HepG2 (cell line): ENCODE data around the gene G6PC3. TPM values are rescaled to one million over a fixed set of nuclear protein-coding genes. Genes with fewer than 3 reads are reported as not detected.

Experiments used
- CHCHD3 ChIP-seq: sonication (generic); formaldehyde crosslinking; IDR thresholded peaks from 2 replicates; pipeline ENCODE4 v1.8.0; 2022; ENCODE audit warnings: mild to moderate bottlenecking, missing genetic modification reagents, moderate library complexity
- KAT2B ChIP-seq: fragments of 150-350 bp; IDR thresholded peaks from 2 replicates; pipeline ENCODE4 v1.6.1; 2014; ENCODE audit warnings: low read depth, low read length, borderline replicate concordance
- KAT7 ChIP-seq: IDR thresholded peaks from 2 replicates; pipeline ENCODE4 v1.6.1; 2018; ENCODE audit warnings: borderline replicate concordance, missing compliant biosample characterization
- KAT8 ChIP-seq: IDR thresholded peaks from 2 replicates; pipeline ENCODE4 v1.6.1; 2016; ENCODE audit warnings: missing genetic modification reagents, missing compliant biosample characterization
- KDM3A ChIP-seq: IDR thresholded peaks from 2 replicates; pipeline ENCODE4 v1.6.1; 2018; ENCODE audit warnings: low read depth, missing compliant biosample characterization
- MYC ChIP-seq: sonication (generic); formaldehyde crosslinking; IDR thresholded peaks from 2 replicates; pipeline ENCODE4 v1.9.0; 2021; ENCODE audit warnings: missing genetic modification reagents, borderline replicate concordance
- NONO ChIP-seq, 2 experiments: fragments of 450-650 bp in 1 of 2; sonication (generic) in 1 of 2; formaldehyde crosslinking in 1 of 2; IDR thresholded peaks in 1 of 2; conservative IDR thresholded peaks in 1 of 2; 2 replicates each; pipeline versions ENCODE4 v1.6.1 to v1.8.0; 2017 to 2022; ENCODE audit warnings: mild to moderate bottlenecking in 1 of 2, missing genetic modification reagents in 1 of 2, moderate library complexity in 1 of 2
- SP2 ChIP-seq: sonication (generic); formaldehyde crosslinking; IDR thresholded peaks from 2 replicates; pipeline ENCODE4 v1.5.1; 2020; ENCODE audit warnings: mild to moderate bottlenecking, missing genetic modification reagents
- SRSF9 ChIP-seq: fragments of 200-400 bp; formaldehyde crosslinking; IDR thresholded peaks from 2 replicates; pipeline ENCODE4 v1.6.1; 2018; ENCODE audit warnings: borderline replicate concordance, mild to moderate bottlenecking, low read depth, low read length; ENCODE audit not compliant: insufficient read depth, poor library complexity, severe bottlenecking
- ZNF317 ChIP-seq: sonication (generic); formaldehyde crosslinking; IDR thresholded peaks from 2 replicates; pipeline ENCODE4 v1.5.0; 2020; ENCODE audit warnings: mild to moderate bottlenecking, missing genetic modification reagents
- ZNF768 ChIP-seq: sonication (generic); formaldehyde crosslinking; IDR thresholded peaks from 2 replicates; pipeline ENCODE4 v1.4.0; 2020; ENCODE audit warnings: missing genetic modification reagents
- ZNF772 ChIP-seq: sonication (generic); formaldehyde crosslinking; IDR thresholded peaks from 2 replicates; pipeline ENCODE4 v1.5.0; 2020; ENCODE audit warnings: mild to moderate bottlenecking, missing genetic modification reagents
- ZNF773 ChIP-seq: sonication (generic); formaldehyde crosslinking; IDR thresholded peaks from 2 replicates; pipeline ENCODE4 v1.4.0; 2020; ENCODE audit warnings: missing genetic modification reagents, borderline replicate concordance
- ZNF878 ChIP-seq: sonication (generic); formaldehyde crosslinking; IDR thresholded peaks from 2 replicates; pipeline ENCODE4 v1.8.1; 2023; ENCODE audit warnings: mild to moderate bottlenecking, missing genetic modification reagents, moderate library complexity
- polyA plus RNA-seq, 8 experiments: library from polyadenylated mRNA; depleted of rRNA in 3 of 8; stranded (reverse) in 7 of 8; unstranded in 1 of 8; fragments of >200 nt; fragmentation: Illumina TruSeq in 4 of 8; extraction: Trizol in 4 of 8; gene quantifications; 2 replicates each; pipeline versions ENCODE4 v1.2.1 to v1.2.3, GENCODE V29; 2011 to 2016; ENCODE audit warnings: low read depth in 4 of 8, missing spikeins in 1 of 8, mixed read lengths in 1 of 8; ENCODE audit not compliant: insufficient read depth in 1 of 8
- total RNA-seq, 5 experiments: library from RNA; depleted of rRNA; stranded (reverse); fragments of >200 nt; fragmentation: Illumina TruSeq; extraction: Trizol; gene quantifications; 2 replicates each; pipeline ENCODE4 v1.2.3, GENCODE V29; 2016; ENCODE audit warnings: low read depth in 1 of 5
- TF ChIP-seq, protein P1 (sequence below): IDR thresholded peaks from 2 replicates; pipeline ENCODE4 v1.6.1; 2016; ENCODE audit warnings: missing biosample characterization, missing genetic modification reagents, low read depth
- TF ChIP-seq, protein P2 (sequence below): sonication (generic); formaldehyde crosslinking; IDR thresholded peaks from 2 replicates; pipeline ENCODE4 v1.5.0; 2020; ENCODE audit warnings: mild to moderate bottlenecking, missing genetic modification reagents, borderline replicate concordance
- TF ChIP-seq, protein P3 (sequence below): sonication (generic); formaldehyde crosslinking; IDR thresholded peaks from 2 replicates; pipeline ENCODE4 v1.4.0; 2020; ENCODE audit warnings: missing genetic modification reagents, borderline replicate concordance
- TF ChIP-seq, protein P4 (sequence below): sonication (generic); formaldehyde crosslinking; IDR thresholded peaks from 2 replicates; pipeline ENCODE4 v1.5.1; 2020; ENCODE audit warnings: missing genetic modification reagents, mild to moderate bottlenecking, borderline replicate concordance
- TF ChIP-seq, protein P5 (sequence below): sonication (generic); formaldehyde crosslinking; IDR thresholded peaks from 2 replicates; pipeline ENCODE4 v1.8.0; 2022; ENCODE audit warnings: missing genetic modification reagents, low read depth, mild to moderate bottlenecking, borderline replicate concordance

Gene G6PC3
- total and polyA plus RNA-seq, 2 of the 13 experiments (the other 11 are each of a cell fraction or from before 2014, with no cell fraction given), result 38.5 to 75.8 TPM

DNA sequence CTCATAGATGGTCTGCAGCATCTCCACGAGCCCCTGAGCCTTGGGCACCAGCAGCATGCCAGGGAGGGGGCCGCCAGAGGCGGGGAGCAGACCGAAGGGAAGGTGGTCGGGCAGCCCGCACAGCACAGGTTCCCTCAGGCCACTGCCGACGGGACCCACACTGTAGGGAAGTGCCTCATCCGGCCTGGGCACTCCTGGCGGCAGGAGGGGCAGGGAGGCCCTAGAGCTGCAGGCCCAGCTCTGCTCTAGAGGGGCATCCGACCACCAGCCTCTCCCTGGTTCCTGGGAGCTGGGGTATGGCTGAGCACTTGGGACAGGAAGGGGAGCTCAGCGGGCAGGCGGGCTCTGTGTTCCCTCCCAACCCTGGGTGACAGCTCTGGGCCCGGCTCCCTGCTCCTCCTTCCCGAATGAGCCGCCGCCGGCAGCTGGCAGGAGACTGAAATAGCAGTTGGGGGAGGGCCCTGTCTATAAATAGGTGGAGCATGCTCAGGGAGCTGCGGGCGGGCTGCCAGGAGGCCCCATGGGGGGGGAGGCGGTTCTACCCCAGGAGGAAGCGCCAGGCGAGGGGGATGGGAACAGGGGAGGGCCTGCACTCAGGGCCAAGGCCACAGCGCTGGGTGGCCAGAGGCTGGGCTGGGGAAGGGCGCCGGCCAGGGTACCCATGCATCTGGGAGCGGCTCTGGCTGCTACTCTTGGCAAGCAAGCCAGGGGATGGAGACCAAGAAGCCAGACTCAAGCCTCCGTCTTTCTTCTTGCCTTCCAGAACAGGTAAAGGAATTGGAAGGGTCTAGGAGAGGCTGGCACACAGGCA, 40.5 kb downstream of the G6PC3 start (continued):
- TF ChIP-seq, protein P1, sequence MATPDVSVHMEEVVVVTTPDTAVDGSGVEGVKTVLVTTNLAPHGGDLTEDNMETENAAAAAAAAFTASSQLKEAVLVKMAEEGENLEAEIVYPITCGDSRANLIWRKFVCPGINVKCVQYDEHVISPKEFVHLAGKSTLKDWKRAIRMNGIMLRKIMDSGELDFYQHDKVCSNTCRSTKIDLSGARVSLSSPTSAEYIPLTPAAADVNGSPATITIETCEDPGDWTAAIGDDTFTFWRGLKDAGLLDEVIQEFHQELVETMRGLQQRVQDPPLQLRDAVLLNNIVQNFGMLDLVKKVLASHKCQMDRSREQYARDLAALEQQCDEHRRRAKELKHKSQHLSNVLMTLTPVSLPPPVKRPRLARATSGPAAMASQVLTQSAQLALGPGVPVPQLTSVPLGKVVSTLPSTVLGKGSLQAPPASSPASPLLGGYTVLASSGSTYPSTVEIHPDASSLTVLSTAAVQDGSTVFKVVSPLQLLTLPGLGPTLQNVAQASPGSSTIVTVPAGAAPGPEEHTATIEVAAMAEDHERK (CRISPR knock-in tag), result 0 out of 2 replicates have a peak, but pooled peaks have one; percentile 37
- TF ChIP-seq ZNF773 (CRISPR knock-in tag), result no peak
- TF ChIP-seq, protein P2, sequence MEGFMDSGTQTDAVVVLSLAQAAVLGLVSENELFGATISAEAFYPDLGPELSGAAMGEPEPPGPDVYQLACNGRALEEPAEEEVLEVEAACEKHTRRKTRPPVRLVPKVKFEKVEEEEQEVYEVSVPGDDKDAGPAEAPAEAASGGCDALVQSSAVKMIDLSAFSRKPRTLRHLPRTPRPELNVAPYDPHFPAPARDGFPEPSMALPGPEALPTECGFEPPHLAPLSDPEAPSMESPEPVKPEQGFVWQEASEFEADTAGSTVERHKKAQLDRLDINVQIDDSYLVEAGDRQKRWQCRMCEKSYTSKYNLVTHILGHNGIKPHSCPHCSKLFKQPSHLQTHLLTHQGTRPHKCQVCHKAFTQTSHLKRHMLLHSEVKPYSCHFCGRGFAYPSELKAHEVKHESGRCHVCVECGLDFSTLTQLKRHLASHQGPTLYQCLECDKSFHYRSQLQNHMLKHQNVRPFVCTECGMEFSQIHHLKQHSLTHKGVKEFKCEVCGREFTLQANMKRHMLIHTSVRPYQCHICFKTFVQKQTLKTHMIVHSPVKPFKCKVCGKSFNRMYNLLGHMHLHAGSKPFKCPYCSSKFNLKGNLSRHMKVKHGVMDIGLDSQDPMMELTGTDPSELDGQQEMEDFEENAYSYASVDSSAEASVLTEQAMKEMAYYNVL (CRISPR knock-in tag), result peak; percentile 95
- TF ChIP-seq, protein P3, sequence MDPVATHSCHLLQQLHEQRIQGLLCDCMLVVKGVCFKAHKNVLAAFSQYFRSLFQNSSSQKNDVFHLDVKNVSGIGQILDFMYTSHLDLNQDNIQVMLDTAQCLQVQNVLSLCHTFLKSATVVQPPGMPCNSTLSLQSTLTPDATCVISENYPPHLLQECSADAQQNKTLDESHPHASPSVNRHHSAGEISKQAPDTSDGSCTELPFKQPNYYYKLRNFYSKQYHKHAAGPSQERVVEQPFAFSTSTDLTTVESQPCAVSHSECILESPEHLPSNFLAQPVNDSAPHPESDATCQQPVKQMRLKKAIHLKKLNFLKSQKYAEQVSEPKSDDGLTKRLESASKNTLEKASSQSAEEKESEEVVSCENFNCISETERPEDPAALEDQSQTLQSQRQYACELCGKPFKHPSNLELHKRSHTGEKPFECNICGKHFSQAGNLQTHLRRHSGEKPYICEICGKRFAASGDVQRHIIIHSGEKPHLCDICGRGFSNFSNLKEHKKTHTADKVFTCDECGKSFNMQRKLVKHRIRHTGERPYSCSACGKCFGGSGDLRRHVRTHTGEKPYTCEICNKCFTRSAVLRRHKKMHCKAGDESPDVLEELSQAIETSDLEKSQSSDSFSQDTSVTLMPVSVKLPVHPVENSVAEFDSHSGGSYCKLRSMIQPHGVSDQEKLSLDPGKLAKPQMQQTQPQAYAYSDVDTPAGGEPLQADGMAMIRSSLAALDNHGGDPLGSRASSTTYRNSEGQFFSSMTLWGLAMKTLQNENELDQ, result no peak
- peak; percentile 92 for TF ChIP-seq ZNF768
- TF ChIP-seq KAT7 (CRISPR knock-in tag), result peak; percentile 87; the same call in 1 of the 2 replicates
- peak; percentile 49; the same call in 1 of the 2 replicates for TF ChIP-seq SP2 (CRISPR knock-in tag)
- TF ChIP-seq, protein P4, sequence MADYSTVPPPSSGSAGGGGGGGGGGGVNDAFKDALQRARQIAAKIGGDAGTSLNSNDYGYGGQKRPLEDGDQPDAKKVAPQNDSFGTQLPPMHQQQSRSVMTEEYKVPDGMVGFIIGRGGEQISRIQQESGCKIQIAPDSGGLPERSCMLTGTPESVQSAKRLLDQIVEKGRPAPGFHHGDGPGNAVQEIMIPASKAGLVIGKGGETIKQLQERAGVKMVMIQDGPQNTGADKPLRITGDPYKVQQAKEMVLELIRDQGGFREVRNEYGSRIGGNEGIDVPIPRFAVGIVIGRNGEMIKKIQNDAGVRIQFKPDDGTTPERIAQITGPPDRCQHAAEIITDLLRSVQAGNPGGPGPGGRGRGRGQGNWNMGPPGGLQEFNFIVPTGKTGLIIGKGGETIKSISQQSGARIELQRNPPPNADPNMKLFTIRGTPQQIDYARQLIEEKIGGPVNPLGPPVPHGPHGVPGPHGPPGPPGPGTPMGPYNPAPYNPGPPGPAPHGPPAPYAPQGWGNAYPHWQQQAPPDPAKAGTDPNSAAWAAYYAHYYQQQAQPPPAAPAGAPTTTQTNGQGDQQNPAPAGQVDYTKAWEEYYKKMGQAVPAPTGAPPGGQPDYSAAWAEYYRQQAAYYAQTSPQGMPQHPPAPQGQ (CRISPR knock-in tag), result no peak
- peak; percentile 91 for TF ChIP-seq KAT8 (CRISPR knock-in tag)
- TF ChIP-seq SRSF9, result no peak
- no peak for TF ChIP-seq KAT2B
- peak; percentile 100 for TF ChIP-seq ZNF772
- TF ChIP-seq KDM3A (CRISPR knock-in tag), result peak; percentile 97
- peak; percentile 98 for TF ChIP-seq ZNF878 (CRISPR knock-in tag)
- TF ChIP-seq ZNF317, result peak; percentile 92
- TF ChIP-seq NONO (IDR thresholded peaks at IDR 0.05), result no peak
- peak; percentile 99 for TF ChIP-seq NONO (CRISPR knock-in tag; conservative IDR thresholded peaks at IDR 0.05)
- TF ChIP-seq MYC (CRISPR knock-in tag), result peak; percentile 91
- TF ChIP-seq, protein P5, sequence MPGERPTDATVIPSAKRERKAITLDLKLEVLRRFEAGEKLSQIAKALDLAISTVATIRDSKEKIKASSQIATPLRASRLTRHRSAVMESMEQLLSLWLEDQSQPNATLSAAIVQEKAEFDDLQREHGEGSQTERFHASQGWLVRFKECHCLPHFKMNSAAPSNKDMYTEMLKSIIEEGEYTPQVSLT, result peak; percentile 86; the same call in 1 of the 2 replicates
- TF ChIP-seq CHCHD3, result 0 out of 2 replicates have a peak, but pooled peaks have one; percentile 10
